BE2C (cell line): ENCODE results near the gene CDK6.

ENCODE experiments used
- DNase-seq: peaks from one replicate; pipeline ENCODE4 v3.0.0-alpha.2; 2020
- H3K27me3 ChIP-seq: fragments of 250-450 bp; sonication (Bioruptor Pico); 2 replicates; pipeline ENCODE4 v1.5.1; 2020; ENCODE audit warnings: mild to moderate bottlenecking
- H3K36me3 ChIP-seq: fragments of 250-450 bp; sonication (Bioruptor Pico); 2 replicates; pipeline ENCODE4 v1.5.1; 2020; ENCODE audit warnings: mild to moderate bottlenecking
- H3K4me1 ChIP-seq: fragments of 250-450 bp; sonication (Bioruptor Pico); 2 replicates; pipeline ENCODE4 v1.5.1; 2020
- H3K4me3 ChIP-seq: 2 replicates; pipeline ENCODE4 v1.5.1; 2011; ENCODE audit warnings: low read depth, low read length
- H3K9me3 ChIP-seq: fragments of 250-450 bp; sonication (Bioruptor Pico); 2 replicates; pipeline ENCODE4 v1.5.1; 2020
- CTCF ChIP-seq: IDR thresholded peaks from 2 replicates; pipeline ENCODE4 v1.5.1; 2012; ENCODE audit warnings: mild to moderate bottlenecking, low read depth, low read length

The CDK6 gene

GRCh38 chr7:92769394-92769699, 67.0 kb downstream of the CDK6 start:
- H3K9me3 ChIP-seq: no peaks in the 10 kb centered on the region
- peaks cover 53% of the 10 kb centered on the region for H3K4me1 ChIP-seq
- no peaks in the 10 kb centered on the region for H3K27me3 ChIP-seq
- no peak for TF ChIP-seq CTCF
- DNase-seq: no peak
- peak overlapping the region; percentile 7; the same call in 1 of the 2 replicates for H3K4me3 ChIP-seq
- peaks cover 7% of the 10 kb centered on the region for H3K36me3 ChIP-seq

DNA sequence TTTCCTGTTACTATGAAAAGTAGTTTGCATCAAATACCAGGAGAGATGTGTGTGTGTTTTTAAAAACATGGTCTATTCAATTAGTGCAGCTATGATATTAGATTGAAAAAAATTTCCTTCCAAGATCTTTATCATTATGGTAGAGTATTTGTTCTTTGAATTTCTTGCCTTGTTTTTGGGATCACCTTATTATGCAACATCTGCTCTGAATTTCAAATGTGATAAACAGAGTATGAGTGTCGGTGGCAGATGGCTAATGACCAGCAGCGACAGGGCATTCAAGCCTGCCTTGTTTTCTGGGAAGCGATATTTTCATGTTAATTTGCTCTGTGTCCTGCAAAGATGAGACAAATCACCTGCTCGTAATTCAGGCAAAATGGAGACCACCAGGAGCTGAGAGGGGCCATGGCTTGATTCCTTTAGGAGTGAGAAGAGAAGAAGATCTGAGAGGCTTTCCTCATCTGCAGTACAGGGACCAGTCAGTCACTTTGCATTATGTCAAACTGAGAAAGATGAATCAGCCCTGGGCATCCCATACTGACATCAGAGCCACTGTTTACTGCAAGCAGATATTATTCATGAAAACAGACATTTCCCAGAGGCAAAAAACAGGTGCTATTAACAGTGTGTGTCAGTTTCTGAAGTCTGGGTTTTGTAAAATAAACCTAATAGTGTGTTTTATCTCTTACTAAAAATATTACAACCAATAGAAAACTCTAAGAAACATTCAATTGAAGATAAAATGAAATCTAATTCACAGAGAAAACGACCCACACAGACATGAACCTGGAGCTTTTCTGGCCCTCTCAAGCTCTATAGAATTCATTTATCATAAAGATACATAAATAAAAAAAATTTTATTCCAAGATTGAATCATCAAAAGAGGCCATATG, 67.6 kb downstream of the CDK6 start:
- Histone ChIP-seq H3K36me3 (peaks cover 7% of the 10 kb centered on the region), H3K4me1 (peaks cover 52% of the 10 kb centered on the region)
- peak; percentile 76 for DNase-seq

GRCh38 chr7:92767437-92767836, 68.9 kb downstream of the CDK6 start:
- TF ChIP-seq CTCF: no peak
- Histone ChIP-seq H3K36me3 (peaks cover 7% of the 10 kb centered on the region; the same call in 1 of the 2 replicates), H3K27me3 (no peaks in the 10 kb centered on the region), H3K4me3 (peak overlapping the region; percentile 30), H3K4me1 (peaks cover 50% of the 10 kb centered on the region), H3K9me3 (no peaks in the 10 kb centered on the region)
- no peak for DNase-seq

More for the DNA sequence above, 67.6 kb downstream of the CDK6 start:
- Histone ChIP-seq H3K27me3 (no peaks in the 10 kb centered on the region), H3K4me3 (peak overlapping the region; percentile 30), H3K9me3 (no peaks in the 10 kb centered on the region)
- TF ChIP-seq CTCF: no peak

DNA sequence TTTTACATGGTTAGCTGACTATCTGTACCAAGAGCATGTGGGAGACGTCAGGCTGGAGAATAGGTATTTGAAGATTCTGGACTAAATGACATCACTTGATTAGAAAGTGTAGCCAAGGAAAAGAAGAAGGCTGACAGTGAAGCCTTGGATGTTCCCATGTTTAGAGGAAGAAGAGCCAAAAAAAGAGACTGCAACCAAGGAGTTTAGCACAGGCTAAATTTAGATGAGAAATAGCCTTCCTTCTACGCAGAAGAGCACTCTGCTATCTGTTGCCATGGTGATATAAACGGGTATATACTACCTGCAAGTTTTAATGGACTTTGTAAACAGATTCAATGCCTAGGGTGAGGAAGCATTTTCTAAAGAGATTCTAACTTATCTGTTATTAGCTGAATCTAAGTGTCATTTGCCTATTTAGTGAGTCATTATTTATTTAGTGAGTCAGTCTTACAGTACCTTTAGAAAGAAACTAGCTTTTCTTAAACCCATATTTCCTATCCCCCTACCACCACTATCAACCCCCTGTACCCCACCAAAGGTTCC, 69.8 kb downstream of the CDK6 start:
- Histone ChIP-seq H3K36me3 (peaks cover 7% of the 10 kb centered on the region), H3K4me1 (peaks cover 50% of the 10 kb centered on the region), H3K9me3 (no peaks in the 10 kb centered on the region), H3K4me3 (no peak overlapping the region), H3K27me3 (no peaks in the 10 kb centered on the region)
- no peak for TF ChIP-seq CTCF
- DNase-seq: no peak

DNA sequence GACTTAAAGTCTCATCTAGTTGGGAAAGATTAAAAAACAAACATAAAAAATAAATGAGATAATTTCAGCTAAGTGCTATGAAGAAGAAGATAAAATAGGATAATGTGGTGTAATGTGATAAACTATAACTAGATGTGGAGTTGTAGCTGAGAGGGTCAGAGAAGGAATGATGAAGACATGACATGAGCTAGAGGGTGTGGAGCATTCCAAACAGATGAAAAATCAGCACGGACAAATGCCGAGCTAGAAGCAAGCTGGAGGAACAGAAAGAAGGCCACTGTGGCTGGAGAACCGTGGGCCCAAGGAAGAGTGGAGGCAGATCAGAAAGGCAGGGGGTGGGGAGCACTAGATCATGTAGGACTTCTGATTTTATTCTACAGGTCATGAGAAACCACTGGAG, 70.6 kb downstream of the CDK6 start:
- Histone ChIP-seq H3K9me3 (no peaks in the 10 kb centered on the region), H3K4me1 (peaks cover 48% of the 10 kb centered on the region), H3K27me3 (no peaks in the 10 kb centered on the region), H3K36me3 (peaks cover 7% of the 10 kb centered on the region), H3K4me3 (no peak overlapping the region)
- no peak for DNase-seq
- TF ChIP-seq CTCF: no peak

DNA sequence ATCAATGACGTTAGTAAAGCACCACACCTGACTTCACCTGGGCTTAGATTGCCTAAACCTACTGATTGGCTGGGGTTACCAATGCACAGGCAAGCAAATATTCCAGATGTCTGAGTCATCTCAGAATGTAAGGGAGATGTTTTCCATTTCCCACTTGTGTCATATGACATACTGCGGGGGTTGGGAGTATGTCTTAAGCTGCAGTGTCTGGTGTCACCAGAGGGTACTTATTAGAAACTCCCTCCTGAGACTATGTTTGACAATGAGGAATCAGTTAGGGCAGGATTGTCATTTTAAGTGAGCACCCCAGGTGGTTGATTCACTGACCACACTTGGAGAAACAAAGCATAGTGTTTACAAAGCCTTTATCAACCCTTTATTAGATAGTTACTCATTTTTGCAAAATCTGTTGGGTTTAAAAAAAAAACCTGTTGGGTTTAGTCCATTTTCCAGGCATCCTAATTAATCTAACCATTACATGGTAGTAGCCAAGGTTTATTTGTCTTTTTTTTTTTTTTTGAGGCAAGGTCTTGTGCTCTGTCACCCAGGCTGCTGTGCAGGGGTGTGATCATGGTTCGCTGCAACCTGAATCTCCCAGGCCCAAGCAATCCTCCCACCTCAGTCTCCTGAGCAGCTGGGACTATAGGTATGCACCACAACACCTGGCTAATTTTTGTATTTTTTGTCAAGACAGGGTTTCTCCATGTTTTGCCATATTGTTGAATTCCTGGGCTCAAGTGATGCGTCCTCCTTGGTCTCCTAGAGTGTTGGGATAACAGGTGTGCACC, 72.5 kb downstream of the CDK6 start:
- H3K4me1 ChIP-seq: peaks cover 42% of the 10 kb centered on the region
- DNase-seq: peak; percentile 54
- peaks cover 10% of the 10 kb centered on the region for H3K36me3 ChIP-seq
- peak; percentile 17 for TF ChIP-seq CTCF
- H3K4me3 ChIP-seq: no peak overlapping the region
- no peaks in the 10 kb centered on the region for H3K27me3 ChIP-seq
- H3K9me3 ChIP-seq: no peaks in the 10 kb centered on the region
